Tibial artery (tissue), 4 donors: ENCODE results near the gene GNG7.

ENCODE experiments used
- DNase-seq, 2 donors: peaks; one replicate each; pipeline ENCODE4 v3.0.0-alpha.2; 2019
- H3K27ac ChIP-seq, 2 donors: fragments of 200-600 bp; sonication (generic) in 1 of 2; 1 replicate in 1 of 2; 2 replicates in 1 of 2; pipeline ENCODE4 v1.5.1; 2018 to 2019; ENCODE audit warnings: mild to moderate bottlenecking in 1 of 2
- H3K27me3 ChIP-seq, 2 donors: fragments of 200-600 bp; sonication (generic) in 1 of 2; one replicate each; pipeline versions ENCODE4 v1.5.1 to v1.6.0; 2016 to 2019
- H3K36me3 ChIP-seq, 3 donors: fragments of 200-600 bp; sonication (generic) in 2 of 3; one replicate each; pipeline ENCODE4 v1.5.1; 2016 to 2019; ENCODE audit warnings: mild to moderate bottlenecking in 2 of 3
- H3K4me1 ChIP-seq, 4 donors: fragments of 200-600 bp; sonication (generic) in 2 of 4; 1 replicate in 3 of 4; 2 replicates in 1 of 4; pipeline ENCODE4 v1.5.1; 2016 to 2019
- H3K4me3 ChIP-seq, 2 donors: fragments of 200-600 bp; sonication (generic) in 1 of 2; 1 replicate in 1 of 2; 2 replicates in 1 of 2; pipeline ENCODE4 v1.5.1; 2018 to 2019; ENCODE audit warnings: mild to moderate bottlenecking in 2 of 2
- H3K9me3 ChIP-seq, 3 donors: fragments of 200-600 bp; sonication (generic) in 1 of 3; one replicate each; pipeline ENCODE4 v1.5.1; 2016 to 2019
- CTCF ChIP-seq, 2 experiments: fragments of 200-600 bp in 1 of 2; fragments of 450-650 bp in 1 of 2; IDR thresholded peaks; one replicate each; pipeline ENCODE4 v1.5.1; 2017 to 2019; ENCODE audit warnings: antibody characterized with exemption in 2 of 2, mild to moderate bottlenecking in 1 of 2, moderate library complexity in 1 of 2
- intact Hi-C: fragments of 100-400 bp; cut with DNase I; formaldehyde crosslinking; loops from one replicate; pipeline ENCODE4 v1.15.0; 2023; ENCODE audit warnings: low total_unique reads

The GNG7 gene

GRCh38 chr19:2711875-2712205 lies 9.3 kb upstream of the GNG7 start:
- H3K9me3 ChIP-seq, result peaks cover 0 to 16% (median 9%) of the 10 kb centered on the region in 3 donors
- H3K27me3 ChIP-seq, result peaks cover 0 to 58% of the 10 kb centered on the region in 2 donors
- TF ChIP-seq CTCF (IDR thresholded peaks at IDR 0.05), result no peak
- no peaks in the 10 kb centered on the region for H3K4me1 ChIP-seq
- DNase-seq, result no peak
- intact Hi-C loops, result no loop called here
- no peak overlapping the region for H3K4me3 ChIP-seq
- H3K27ac ChIP-seq, result no peak overlapping the region
- no peaks in the 10 kb centered on the region for H3K36me3 ChIP-seq

- intact Hi-C loops, result no loop called here
- TF ChIP-seq CTCF (IDR thresholded peaks at IDR 0.05), result no peak
- H3K36me3 ChIP-seq, result no peaks in the 10 kb centered on the region
- no peak for DNase-seq
- H3K9me3 ChIP-seq, result peaks cover 0 to 16% (median 9%) of the 10 kb centered on the region in 3 donors
- peaks cover 0 to 56% of the 10 kb centered on the region in 2 donors for H3K27me3 ChIP-seq
- H3K4me1 ChIP-seq, result no peaks in the 10 kb centered on the region
- no peak overlapping the region for H3K4me3 ChIP-seq
- no peak overlapping the region for H3K27ac ChIP-seq
Measured at GRCh38 chr19:2711172-2711874, 8.8 kb upstream of the GNG7 start.

GRCh38 chr19:2706251-2706650 lies 3.8 kb upstream of the GNG7 start:
- DNase-seq, result no peak
- H3K27me3 ChIP-seq, result peaks cover 0 to 60% of the 10 kb centered on the region in 2 donors
- no peak overlapping the region for H3K27ac ChIP-seq
- H3K4me3 ChIP-seq, result no peak overlapping the region
- H3K9me3 ChIP-seq, result no peaks in the 10 kb centered on the region
- intact Hi-C loops, result no loop called here
- H3K4me1 ChIP-seq, result peaks cover 0 to 12% (median 8%) of the 10 kb centered on the region in 4 donors
- H3K36me3 ChIP-seq, result no peaks in the 10 kb centered on the region
- TF ChIP-seq CTCF (IDR thresholded peaks at IDR 0.05), result no peak

- intact Hi-C loops, result no loop called here
- TF ChIP-seq CTCF (IDR thresholded peaks at IDR 0.05), result no peak
- H3K27ac ChIP-seq, result no peak overlapping the region
- peaks cover 0 to 16% (median 8%) of the 10 kb centered on the region in 4 donors for H3K4me1 ChIP-seq
- H3K4me3 ChIP-seq, result no peak overlapping the region
- no peak for DNase-seq
- no peaks in the 10 kb centered on the region for H3K36me3 ChIP-seq
- no peaks in the 10 kb centered on the region for H3K9me3 ChIP-seq
- peaks cover 0 to 52% of the 10 kb centered on the region in 2 donors for H3K27me3 ChIP-seq
Measured at GRCh38 chr19:2703691-2704216, 1.3 kb upstream of the GNG7 start.

GRCh38 chr19:2703077-2703437 lies 563 bp upstream of the GNG7 start:
- peak overlapping the region; percentile 47 to 55 for H3K4me3 ChIP-seq
- no peaks in the 10 kb centered on the region for H3K9me3 ChIP-seq
- no peaks in the 10 kb centered on the region for H3K36me3 ChIP-seq
- no peak overlapping the region for H3K27ac ChIP-seq
- H3K27me3 ChIP-seq, result peaks cover 0 to 52% of the 10 kb centered on the region in 2 donors
- H3K4me1 ChIP-seq, result peaks cover 0 to 16% (median 8%) of the 10 kb centered on the region in 4 donors
- intact Hi-C loops, result no loop called here
- no peak for TF ChIP-seq CTCF (IDR thresholded peaks at IDR 0.05)
- no peak for DNase-seq
